SKM-1 (cell line): ENCODE measurements around the gene PTGFRN.
A peak's percentile ranks its signal among the peaks of the same experiment; 100 is the strongest.
"Not testable (repeated sequence)": the region's sequence is repeated elsewhere in the genome, so short reads cannot be mapped to it uniquely, and the experiment has no call there.

ENCODE experiments used
- DNase-seq: peaks from one replicate; lab custom pipeline; 2025; ENCODE audit not compliant: unreplicated experiment; lab: John Stamatoyannopoulos, UW

PTGFRN gene

DNA sequence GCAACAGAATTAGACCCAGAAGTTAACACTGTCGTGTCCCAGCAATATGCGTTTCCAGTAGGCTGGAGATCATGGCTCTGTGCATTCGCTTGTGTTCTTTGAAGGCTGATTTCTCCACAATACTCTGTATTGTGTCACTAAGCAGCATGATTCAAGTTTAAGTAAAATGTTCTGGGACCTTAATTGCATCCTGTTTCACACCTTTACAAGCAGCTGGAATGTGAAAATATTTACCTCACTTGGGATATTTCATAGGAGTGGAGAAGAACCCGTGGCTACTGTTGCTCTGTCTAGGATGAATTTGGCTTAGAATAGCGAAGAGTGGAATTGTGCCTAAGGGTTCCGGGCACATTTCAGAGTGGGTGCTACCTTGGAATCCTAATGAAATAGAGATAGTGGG lies 6.3 kb downstream of the PTGFRN start:
- no peak for DNase-seq

GRCh38 chr1:116916533-116917445 lies 7.1 kb downstream of the PTGFRN start:
- no peak for DNase-seq

DNA sequence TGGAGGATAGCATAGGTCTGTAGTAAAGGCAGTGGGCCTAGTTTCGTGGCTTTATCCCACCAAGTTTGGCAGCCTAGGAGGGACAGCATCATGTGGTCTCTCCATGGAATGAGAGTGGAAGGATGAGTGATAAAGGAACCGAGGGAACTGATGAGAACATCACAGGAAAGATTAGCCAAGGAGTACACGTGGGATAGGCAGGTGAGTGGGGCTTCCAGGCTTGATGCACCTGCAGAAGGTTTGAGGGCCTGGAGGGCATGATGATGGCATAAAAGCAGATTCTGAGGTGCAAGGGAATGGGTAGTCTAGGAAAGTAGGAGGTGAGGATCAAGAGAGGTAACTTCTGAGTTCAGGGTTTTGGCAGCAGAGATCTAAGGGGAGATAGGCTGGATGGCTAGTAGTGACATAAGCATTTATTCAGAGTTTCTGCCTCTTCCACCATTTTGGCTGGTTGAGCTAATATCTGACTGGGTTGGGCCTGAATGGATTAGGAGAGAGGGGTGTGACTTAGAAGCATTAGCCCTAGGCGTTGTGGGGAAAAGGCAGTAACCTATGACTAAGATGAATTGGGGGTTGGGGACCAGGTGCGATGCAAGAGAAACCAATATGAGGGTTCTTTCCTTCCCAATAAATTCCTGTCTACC lies 9.1 kb downstream of the PTGFRN start:
- no peak for DNase-seq

DNA sequence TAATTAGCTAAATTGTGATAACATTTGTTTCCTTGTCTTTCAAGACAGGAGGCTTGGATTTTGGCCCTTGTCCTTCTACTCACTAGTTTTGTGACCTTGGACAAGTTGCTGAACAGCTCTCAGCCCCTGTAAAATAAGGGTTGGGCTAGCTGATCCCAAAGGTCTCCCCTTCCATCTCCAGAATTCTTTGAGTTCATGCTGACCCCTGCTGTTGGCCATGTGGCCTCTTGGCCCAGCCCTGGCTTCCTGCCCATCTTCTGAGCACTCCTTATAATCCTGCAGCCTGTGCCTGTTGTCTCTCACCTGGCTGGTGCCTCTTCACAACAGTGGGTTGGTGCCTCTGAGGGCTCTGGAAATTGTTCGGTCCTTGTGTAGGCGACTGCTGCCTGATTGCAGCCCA lies 10.1 kb downstream of the PTGFRN start:
- no peak for DNase-seq

DNA sequence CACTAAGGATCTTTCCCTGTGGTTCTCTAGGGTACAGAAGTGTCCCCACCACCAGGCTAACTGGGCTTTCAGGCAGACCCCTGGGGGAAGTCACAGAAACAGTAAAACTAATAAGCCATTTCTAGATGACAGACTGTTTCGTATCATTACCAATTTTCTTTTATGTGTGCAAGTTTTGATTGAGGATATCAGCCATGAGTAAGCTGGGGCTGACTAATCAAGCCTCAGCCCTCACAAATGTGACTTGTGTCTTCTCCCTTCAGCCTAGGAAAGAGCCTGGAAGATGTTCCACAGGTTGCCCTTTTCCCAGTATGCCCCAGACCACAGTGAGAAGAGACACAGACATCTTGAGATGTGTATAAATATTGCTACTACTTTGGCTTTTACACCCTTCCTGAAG lies 10.5 kb downstream of the PTGFRN start:
- no peak for DNase-seq

GRCh38 chr1:116921301-116921885 lies 11.7 kb downstream of the PTGFRN start:
- no peak for DNase-seq

DNA sequence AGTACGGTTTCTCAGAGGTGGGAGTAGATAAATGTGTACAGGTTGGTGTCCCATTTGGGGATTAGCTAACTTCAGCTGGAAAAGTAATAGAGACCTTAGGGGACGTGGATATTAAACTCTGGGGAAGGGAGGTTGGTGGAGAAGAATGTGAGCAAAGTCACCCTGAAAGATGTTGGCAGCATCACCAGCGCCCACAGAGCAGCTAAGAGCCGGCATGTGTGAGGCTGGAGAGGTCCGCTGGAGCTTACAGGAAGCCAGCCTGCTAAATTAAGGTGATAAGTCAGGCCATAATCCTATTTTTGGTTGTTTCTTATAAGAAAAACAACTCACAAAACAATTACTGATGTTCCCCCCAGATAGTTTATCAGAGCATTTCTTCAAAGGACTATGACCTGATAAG lies 12.2 kb downstream of the PTGFRN start:
- no peak for DNase-seq

- no peak for DNase-seq
Measured at GRCh38 chr1:116923421-116923820, 13.7 kb downstream of the PTGFRN start.

GRCh38 chr1:116927049-116927798 lies 17.5 kb downstream of the PTGFRN start:
- no peak for DNase-seq

DNA sequence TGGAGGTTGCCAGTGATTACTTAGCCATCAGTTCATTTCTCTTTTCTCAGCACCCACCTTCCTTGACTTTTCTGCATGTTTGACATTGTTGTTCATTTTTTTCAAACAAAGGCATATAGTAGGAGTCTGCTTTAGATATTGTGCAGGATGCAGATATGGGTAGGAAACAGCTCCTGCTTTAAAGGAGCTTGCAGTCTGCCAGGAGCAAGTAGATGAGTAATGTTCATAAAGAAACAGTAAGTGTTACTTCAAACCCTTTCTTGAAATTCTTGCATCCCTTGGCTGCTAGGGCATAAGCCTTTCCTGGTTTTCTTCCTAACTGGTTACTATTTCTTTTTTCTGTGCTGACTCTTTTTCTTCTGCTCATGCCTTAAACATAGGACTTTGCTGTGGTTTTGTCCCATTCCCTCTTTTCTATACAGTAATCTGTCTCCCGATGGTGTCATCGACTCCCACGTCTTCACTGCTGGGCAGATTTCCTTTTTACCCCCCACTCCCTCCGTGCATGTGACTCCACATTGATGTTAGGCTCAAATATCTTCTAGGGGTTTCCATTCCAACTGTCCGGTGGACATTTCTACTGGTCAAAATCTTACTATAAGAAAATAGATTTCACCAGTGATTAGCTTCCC lies 20.4 kb downstream of the PTGFRN start:
- DNase-seq = no peak

- DNase-seq = no peak
Measured at GRCh38 chr1:116931016-116931918, 21.6 kb downstream of the PTGFRN start.

- no peak for DNase-seq
Measured at GRCh38 chr1:116933606-116934515, 24.1 kb downstream of the PTGFRN start.

GRCh38 chr1:116934586-116935207 lies 25.0 kb downstream of the PTGFRN start:
- DNase-seq = peak; percentile 47

GRCh38 chr1:116938216-116938615 lies 28.5 kb downstream of the PTGFRN start:
- DNase-seq = no peak

GRCh38 chr1:116939780-116940543 lies 30.2 kb downstream of the PTGFRN start:
- DNase-seq = not testable (repeated sequence)

GRCh38 chr1:116940814-116941599 lies 31.3 kb downstream of the PTGFRN start:
- DNase-seq = no peak

- DNase-seq = no peak
Measured at GRCh38 chr1:116941670-116942069, 32.0 kb downstream of the PTGFRN start.
